ENCODE data around the gene LRFN2.

LRFN2 gene

GRCh38 chr6:40545954-40546353 lies 41.2 kb downstream of the LRFN2 start:
- in situ Hi-C loops (cut with MboI; ENCODE audit: low sequenced_read_pairs): no loop called here

DNA sequence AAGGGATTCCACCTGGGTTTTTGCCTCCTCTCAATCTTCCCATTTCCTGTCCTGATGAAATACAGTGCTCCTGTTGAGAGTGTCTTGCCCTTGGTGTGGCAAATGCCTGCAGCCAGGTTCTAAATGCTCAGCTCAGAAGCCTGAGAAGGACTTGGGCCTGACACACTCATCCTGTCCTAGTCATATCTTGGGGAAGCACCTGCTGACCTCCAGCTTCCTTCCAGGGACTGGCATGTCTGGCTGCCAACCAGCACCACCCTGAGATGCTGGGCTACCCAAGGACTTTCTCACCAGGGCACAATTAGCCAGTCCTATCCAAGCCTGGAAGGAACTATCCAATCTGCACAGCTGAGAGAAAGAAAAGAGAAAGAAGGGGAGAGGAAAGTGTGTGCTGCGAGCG lies 43.4 kb downstream of the LRFN2 start:
- in situ Hi-C loops (cut with MboI; ENCODE audit: low sequenced_read_pairs): no loop called here

DNA sequence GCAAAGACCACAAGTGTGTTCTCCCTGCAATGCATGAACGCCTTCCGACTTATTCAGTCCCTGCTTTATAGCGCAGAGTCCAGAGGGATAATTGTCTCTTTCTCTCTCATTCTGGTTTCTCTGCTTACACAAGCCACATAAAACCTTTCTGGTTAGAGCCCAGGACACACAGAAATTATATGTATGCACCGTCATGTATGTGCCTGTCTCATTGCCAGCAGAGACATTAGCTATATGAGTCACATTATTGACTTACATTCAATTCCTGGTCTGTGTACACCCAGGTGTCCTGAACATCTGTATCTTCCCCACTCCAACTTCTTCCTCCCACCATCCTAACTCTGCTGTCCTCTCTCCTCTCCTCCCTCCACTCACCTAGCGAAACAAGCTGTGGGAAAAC lies 44.0 kb downstream of the LRFN2 start:
- in situ Hi-C loops (cut with MboI; ENCODE audit: low sequenced_read_pairs): no loop called here

GRCh38 chr6:40542175-40542764 lies 44.9 kb downstream of the LRFN2 start:
- in situ Hi-C loops (cut with MboI; ENCODE audit: low sequenced_read_pairs): no loop called here

- in situ Hi-C loops (cut with MboI; ENCODE audit: low sequenced_read_pairs): no loop called here
These were observed 45.5 kb downstream of the LRFN2 start for GRCh38 chr6:40541556-40542174.

- in situ Hi-C loops (cut with MboI; ENCODE audit: low sequenced_read_pairs): no loop called here
These were observed 46.4 kb downstream of the LRFN2 start for GRCh38 chr6:40540790-40541189.

GRCh38 chr6:40539853-40540252 lies 47.3 kb downstream of the LRFN2 start:
- in situ Hi-C loops (cut with MboI; ENCODE audit: low sequenced_read_pairs): no loop called here

DNA sequence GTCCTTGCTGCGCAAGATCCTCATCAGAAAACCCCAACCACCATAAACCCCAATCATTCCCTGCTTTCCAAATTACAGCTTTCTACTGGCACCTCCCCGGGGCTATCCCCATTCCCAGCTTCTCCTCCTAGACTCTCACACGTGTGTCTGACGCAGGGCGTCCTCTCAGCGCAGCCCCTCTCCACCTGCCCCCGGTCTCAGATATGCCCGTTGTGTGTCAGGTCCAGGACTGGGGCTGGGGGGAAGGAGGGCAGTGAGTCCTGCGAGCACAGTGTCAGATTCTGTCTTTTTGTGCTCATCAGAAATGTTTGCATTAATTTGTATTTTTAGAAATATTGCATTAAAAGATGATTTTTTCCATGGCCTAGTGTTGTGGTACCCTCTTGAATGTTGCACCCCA lies 48.6 kb downstream of the LRFN2 start:
- in situ Hi-C loops (cut with MboI; ENCODE audit: low sequenced_read_pairs): no loop called here

GRCh38 chr6:40537446-40537845 lies 49.7 kb downstream of the LRFN2 start:
- in situ Hi-C loops (cut with MboI; ENCODE audit: low sequenced_read_pairs): no loop called here

GRCh38 chr6:40536442-40536841 lies 50.7 kb downstream of the LRFN2 start:
- in situ Hi-C loops (cut with MboI; ENCODE audit: low sequenced_read_pairs): no loop called here

- in situ Hi-C loops (cut with MboI; ENCODE audit: low sequenced_read_pairs): no loop called here
These were observed 51.3 kb downstream of the LRFN2 start for GRCh38 chr6:40535819-40536380.

- in situ Hi-C loops (cut with MboI; ENCODE audit: low sequenced_read_pairs): no loop called here
These were observed 51.9 kb downstream of the LRFN2 start for GRCh38 chr6:40535110-40535818.

GRCh38 chr6:40532349-40533000 lies 54.7 kb downstream of the LRFN2 start:
- in situ Hi-C loops (cut with MboI; ENCODE audit: low sequenced_read_pairs): no loop called here

GRCh38 chr6:40529919-40530318 lies 57.2 kb downstream of the LRFN2 start:
- in situ Hi-C loops (cut with MboI; ENCODE audit: low sequenced_read_pairs): no loop called here

DNA sequence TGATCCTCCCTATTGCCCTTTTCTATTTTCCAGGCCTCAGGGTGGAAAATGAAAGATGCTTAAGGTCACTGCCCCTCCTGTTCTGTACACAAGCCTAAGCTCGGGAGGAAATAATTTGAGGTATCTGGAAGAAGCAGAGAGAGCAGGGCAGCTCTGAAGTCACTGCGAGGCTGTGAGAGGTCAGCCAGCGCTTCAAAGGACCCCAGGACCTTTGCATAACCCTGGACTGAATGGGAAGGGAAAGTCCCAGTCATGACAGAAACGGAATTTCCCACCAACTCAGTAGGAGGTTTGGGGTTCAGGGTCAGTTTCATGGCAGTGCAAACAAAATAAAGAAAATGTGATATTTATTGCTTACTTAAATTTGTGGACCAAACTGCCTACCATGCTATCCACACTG lies 58.1 kb downstream of the LRFN2 start:
- in situ Hi-C loops (cut with MboI; ENCODE audit: low sequenced_read_pairs): no loop called here

GRCh38 chr6:40528051-40528450 lies 59.1 kb downstream of the LRFN2 start:
- in situ Hi-C loops (cut with MboI; ENCODE audit: low sequenced_read_pairs): no loop called here

GRCh38 chr6:40526036-40526435 lies 61.1 kb downstream of the LRFN2 start:
- in situ Hi-C loops (cut with MboI; ENCODE audit: low sequenced_read_pairs): no loop called here

DNA sequence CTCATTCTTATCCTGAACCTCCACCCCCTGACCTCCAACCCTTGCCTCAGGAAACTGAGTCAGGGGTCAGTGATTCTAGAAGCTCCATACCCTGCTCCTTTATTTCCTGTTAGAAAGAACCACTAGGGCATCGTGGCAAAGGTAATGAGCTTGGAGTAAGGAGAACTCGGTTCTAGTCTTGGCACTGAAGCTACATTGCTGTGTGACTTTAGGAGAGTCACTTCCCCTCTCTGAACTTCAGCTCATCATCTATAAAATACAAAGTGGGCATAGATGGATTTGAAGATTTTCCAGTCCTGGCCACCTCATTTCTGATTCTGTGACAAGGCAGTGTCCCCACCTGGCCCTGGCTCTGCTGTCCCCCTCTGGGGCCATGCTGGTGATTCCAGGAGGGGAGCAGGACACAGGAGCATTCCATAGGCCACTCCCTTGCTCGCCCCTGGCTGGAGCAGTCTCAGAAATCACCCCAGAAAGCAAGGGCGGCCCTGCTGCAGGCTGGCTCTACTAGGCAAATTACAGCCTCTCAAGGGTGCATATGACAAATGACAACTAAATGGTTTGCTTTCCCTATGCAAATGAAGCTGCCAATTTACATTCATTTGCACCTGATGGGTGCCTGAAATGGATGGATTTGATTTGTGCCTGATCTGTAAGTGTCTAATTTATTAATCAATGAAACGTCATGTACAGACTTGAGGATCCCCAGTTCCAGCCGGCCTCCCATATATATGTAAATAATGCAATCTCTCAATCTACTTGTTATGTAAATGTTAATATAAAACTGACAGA lies 62.2 kb downstream of the LRFN2 start:
- in situ Hi-C loops (cut with MboI; ENCODE audit: low sequenced_read_pairs): no loop called here

DNA sequence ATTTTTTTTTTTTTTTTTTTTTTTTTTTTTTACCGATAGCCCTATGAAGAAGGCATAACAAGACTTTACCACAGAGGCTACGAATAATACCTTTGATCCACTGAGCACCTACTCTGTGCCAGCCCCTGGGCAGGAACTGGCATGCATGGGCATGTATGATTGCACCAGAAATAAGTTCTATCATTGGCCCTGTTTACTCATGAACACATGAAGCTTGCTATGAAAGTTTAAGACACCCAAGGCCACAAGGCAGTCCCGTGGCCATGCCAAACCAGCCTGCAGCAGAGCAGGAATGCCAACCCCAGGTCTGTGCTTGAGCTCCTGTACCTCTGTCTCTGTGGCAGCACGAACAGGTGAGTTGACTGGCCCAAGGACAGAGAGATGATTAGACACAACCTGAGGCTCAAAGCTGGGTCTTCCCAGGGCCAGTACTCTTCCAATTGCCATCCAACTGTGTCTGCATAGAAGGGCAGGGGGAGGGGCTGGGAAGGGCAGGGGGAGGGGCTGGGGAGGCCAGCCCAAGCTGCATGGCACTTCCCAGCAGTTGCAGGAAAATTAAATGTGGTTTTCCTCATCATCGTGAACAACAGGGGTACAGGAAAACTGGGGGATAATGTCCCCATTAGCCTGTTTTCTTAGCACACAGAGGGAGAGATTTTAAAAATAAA lies 63.5 kb downstream of the LRFN2 start:
- in situ Hi-C loops (cut with MboI; ENCODE audit: low sequenced_read_pairs): no loop called here

- in situ Hi-C loops (cut with MboI; ENCODE audit: low sequenced_read_pairs): no loop called here
These were observed 65.7 kb downstream of the LRFN2 start for GRCh38 chr6:40521496-40521895.
